Astrocyte of the cerebellum (primary cell): Measurements from ENCODE around the gene NDOR1.

Experiments used
- DNase-seq: peaks from one replicate; pipeline ENCODE4 v3.0.0-alpha.2; 2011; ENCODE audit warnings: low read depth
- H3K4me3 ChIP-seq: 2 replicates; pipeline ENCODE4 v1.5.1; 2011; ENCODE audit warnings: mild to moderate bottlenecking, low read depth, low read length, moderate library complexity
- CTCF ChIP-seq: IDR thresholded peaks from 2 replicates; pipeline ENCODE4 v1.5.1; 2012; ENCODE audit warnings: low read length, low read depth, moderate library complexity, mild to moderate bottlenecking; ENCODE audit errors: missing control alignments
- in situ Hi-C: cut with HindIII; loops from 2 replicates; pipeline ENCODE4 v1.10.0; 2017; ENCODE audit warnings: low sequenced_read_pairs

Gene NDOR1

GRCh38 chr9:137172901-137173795 lies 32.4 kb upstream of the NDOR1 start:
- no peak overlapping the region for H3K4me3 ChIP-seq
- in situ Hi-C loops: no loop called here
- no peak for TF ChIP-seq CTCF
- no peak for DNase-seq

GRCh38 chr9:137173796-137174664 lies 31.5 kb upstream of the NDOR1 start:
- no peak for TF ChIP-seq CTCF
- no peak for DNase-seq
- no peak overlapping the region for H3K4me3 ChIP-seq
- in situ Hi-C loops: no loop called here

GRCh38 chr9:137174722-137175293 lies 30.7 kb upstream of the NDOR1 start:
- in situ Hi-C loops: no loop called here
- H3K4me3 ChIP-seq: no peak overlapping the region
- DNase-seq: no peak
- TF ChIP-seq CTCF: no peak

- TF ChIP-seq CTCF: peak; percentile 20
- no peak for DNase-seq
- in situ Hi-C loops: no loop called here
- no peak overlapping the region for H3K4me3 ChIP-seq
Measured at GRCh38 chr9:137175345-137175961, 30.0 kb upstream of the NDOR1 start.

GRCh38 chr9:137176302-137177182 lies 29.0 kb upstream of the NDOR1 start:
- DNase-seq: no peak
- H3K4me3 ChIP-seq: no peak overlapping the region
- TF ChIP-seq CTCF: peak; percentile 66
- in situ Hi-C loops: no loop called here
